Epidermal melanocyte (primary cell): ENCODE data around the gene ENTPD3.
A peak's percentile ranks its signal among the peaks of the same experiment; 100 is the strongest.
"Not testable (repeated sequence)": the region's sequence is repeated elsewhere in the genome, so short reads cannot be mapped to it uniquely, and the experiment has no call there.

ENCODE experiments used
- DNase-seq: peaks from one replicate; pipeline ENCODE4 v3.0.0; 2011; ENCODE audit warnings: low spot score; ENCODE audit not compliant: insufficient read length

ENTPD3 gene

DNA sequence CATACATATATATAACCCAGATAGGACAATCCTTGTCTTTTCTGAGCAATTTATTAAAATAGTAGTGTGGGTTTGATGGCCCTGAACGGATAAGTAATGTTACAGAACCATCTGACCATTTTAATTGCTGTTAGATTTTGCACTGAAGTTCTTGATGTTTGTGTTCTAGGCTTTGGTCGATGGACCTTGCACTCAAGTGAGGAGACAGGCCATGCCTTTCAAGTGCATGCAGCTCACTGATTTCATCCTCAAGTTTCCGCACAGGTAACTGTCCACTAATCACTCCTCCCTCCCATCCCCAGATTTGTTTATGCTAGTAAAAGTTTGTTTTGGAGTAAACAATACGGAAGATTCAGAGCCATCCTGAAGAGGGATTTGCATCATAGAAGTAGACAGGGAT, 71.5 kb downstream of the ENTPD3 start:
- no peak for DNase-seq

DNA sequence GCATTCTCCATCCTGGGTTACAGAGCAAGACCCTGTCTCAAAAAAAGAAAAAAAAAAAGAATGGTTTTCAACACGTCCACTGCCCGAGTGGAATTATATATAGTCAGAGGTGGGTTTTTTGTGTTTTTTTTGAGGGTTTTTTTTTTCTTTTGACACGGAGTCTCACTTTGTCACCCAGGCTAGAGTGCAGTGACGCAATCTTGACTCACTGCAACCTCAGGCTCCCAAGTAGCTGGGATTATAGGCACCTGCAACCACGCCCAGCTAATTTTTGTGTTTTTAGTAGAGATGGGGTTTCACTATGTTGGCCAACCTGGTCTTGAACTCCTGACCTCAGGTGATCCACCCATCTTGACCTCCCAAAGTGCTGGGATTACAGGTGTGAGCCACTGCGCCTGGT, 73.5 kb downstream of the ENTPD3 start:
- not testable (repeated sequence) for DNase-seq

DNA sequence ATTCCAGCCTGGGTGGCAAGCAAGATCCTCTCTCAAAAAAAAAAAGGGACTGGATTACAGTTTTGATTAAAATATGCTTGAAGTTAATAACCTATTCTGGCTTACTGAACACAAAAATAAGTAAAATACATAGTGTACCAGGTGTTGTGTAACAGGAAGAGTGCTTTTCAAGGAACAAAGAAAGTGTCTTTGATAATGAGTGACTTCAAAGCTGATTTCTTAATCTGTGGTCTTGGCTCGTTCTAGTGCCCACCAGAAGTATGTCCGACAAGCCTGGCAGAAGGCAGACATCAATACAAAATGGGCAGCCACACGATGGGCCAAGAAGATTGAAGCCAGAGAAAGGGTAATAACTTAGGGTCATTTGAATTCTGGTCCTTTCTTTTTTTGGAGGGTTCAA, 74.2 kb downstream of the ENTPD3 start:
- DNase-seq, result no peak

DNA sequence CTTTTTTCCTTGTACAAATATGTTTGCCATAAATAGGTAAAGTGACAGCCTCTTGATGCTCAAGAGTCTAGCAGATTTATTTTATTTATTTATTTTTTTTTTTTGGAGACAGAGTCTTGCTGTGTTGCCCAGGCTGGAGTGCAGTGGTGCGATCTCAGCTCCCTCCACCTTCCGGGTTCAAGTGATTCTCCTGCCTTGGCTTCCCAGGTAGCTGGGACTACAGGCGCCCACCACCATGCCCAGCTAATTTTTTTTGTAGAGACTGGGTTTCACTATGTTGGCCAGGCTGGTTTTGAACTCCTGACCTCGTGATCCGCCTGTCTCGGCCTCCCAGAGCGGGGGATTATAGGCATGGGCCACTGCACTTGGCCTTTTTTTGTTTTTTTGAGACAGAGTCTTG, 75.9 kb downstream of the ENTPD3 start:
- DNase-seq, result not testable (repeated sequence)

DNA sequence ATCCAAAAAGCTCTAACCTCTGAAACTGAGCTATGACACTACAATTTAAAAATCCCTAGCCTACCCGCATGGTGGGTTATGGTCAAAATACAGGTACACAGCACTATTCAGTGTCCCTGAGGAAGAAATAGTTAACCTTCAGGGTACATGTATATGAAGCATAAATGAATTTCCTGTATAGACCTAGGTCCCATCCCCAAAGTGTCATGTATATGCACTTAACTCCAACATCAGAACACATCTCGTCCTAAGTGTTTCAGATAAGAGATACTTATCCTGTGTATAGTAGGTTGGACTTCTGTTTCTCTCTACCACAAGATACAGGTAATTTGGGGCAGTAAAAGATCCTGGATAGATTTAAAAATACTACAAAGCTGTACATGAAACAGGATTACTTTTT, 76.6 kb downstream of the ENTPD3 start:
- no peak for DNase-seq

DNA sequence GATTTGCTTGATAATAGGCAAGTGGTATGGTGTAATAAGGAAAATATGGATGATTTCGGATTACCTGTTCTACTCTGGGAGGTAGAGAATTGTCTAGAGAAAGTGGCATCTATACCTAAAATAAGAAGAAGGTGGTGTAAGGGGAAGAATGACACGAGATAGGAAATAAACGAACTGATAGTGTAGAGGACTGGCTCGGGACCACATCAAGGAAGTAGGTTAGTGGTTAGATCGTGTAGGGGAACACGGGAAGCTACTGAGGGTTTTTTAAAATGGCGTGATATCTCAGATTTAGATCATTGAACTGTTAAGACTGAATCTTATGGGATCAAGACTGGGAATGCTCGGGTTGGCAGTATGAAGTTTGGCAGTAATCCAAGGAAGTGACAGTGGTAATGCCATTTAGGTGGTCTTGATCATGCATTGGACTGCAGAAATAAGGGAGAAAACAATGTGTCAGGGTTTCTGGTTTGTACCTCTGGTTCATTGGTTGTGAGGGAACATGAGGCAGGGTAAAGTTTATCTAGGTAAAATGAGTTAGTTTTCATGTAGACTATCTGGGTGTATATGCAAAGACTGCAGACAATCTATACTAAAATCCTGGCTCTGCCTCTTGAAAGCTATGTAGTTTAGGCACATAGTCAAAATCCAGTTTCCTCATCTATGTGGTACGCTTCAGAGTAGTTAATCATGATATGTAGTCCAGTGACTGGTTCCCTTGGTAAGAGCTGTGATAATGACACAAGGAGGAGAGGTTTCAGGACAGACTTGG, 77.5 kb downstream of the ENTPD3 start:
- DNase-seq, result no peak

DNA sequence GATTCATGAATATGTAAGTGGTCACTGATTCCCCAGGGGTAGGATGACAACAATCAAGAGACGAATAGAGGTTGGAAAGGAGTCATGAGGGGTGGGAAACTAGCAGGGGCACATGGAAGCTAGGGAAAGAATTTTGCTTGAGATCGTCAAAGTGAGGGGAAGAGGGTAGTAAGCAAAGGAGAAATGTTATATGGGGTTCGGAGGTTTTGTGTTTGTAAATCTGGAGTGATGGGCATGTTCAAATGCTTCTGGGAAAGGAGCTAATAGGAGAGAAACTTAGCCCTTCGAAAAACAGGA, 78.1 kb downstream of the ENTPD3 start:
- no peak for DNase-seq

DNA sequence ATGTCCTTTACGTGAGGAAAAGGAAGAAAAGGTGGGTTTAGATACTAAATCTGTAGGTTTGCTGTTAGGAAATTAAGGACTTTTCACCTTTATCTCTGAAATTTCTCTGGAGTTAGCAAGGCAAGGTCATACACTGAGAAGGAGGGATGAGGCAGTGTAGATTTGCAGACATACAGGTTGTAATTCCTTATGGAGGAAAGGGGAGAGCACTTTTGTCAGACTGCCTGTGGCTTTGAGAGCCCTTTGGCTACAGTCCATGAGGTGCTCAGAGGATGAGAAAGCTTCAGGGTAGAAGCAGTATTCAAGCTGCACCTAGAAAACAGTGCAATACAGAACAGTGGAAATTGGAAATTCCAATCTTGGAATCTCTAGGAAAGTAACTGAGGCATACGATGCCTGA, 78.5 kb downstream of the ENTPD3 start:
- DNase-seq, result no peak

DNA sequence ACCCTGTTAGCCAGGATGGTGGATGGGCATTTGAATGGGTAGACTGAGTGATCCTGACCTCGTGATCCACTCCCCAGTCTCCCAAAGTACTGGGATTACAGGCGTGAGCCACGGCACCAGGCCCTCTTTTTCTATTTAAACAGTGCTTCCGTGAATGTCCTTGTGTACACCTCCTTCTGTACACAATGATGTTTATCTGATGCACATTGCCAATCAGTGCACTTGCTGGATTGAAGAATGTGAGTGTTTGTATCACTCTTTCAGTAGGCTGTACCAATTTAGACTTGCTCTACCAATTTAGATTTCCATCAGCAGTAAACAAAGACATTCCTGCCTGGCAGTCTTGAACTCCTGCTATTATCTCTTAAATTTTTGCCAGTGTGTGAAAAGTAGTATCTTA, 81.0 kb downstream of the ENTPD3 start:
- DNase-seq, result no peak

DNA sequence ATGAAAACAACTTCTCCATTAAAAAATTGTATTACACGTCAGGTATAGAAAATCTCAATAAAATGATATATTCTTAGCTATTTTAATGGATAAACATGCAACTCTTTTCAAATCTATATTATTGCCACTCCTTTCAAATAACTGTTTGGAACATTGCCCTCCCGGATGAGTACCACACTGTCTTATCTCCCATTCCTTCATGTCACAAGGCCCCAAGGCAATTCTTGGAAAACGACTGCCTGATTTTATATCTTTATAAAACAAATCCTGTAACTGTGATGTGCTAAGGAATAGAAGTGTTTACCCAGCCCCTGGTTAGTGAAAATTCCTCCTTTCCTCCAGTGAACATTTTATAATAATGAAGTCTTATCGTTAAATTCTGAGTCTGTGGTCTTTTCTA, 83.7 kb downstream of the ENTPD3 start:
- no peak for DNase-seq

DNA sequence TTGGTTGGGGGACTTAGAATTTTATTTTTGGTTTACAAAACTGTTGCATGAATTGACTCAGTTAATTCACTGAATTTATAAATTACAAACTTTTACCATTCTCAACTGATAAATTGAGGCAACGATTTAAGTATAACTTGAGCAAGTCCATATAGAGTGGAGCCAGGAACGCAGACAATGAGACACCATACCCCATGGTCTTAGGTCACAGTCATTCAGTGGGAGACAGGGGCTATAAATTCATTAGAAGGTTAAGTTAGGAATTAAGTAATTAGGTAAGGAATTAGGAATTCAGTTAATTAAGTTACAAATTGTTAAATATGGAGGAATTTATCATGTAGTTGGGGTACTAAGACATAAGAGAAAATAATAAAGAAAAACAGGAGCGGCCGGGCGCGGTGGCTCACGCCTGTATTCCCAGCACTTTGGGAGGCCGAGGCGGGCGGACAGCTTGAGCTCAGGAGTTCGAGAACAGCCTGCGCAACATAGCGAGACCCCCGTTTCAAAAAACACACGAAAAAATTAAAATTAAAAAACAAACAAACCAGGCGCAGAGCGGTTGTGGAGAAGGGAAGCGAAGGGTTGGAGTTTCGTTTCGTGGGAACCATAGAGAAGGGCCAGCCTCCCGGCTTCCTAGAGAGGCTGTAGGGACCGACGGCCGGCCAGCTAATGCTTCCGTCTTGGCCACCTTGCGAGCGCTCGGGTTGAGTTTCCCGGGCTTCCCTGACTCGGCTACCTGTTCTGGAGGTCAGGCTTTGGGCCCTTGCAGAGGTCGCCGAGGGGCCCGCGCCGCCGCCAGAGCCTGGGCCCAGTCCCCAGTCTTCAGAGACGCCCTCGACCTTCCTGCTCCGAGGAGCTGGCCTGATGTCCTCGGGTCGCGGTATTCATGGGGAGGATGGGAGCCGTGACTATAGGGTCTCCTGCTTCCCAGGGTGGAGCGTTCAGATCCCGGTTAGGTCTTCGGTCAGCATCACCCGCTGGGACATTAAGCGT, 89.8 kb downstream of the ENTPD3 start, which contains the start of gene ZNF619:
Gene ZNF619, plus strand, starts transcription at position 645 of the 993 bp plus-strand sequence. CDS start 858 bp downstream, outside the sequence.
- DNase-seq, result peak; percentile 66

DNA sequence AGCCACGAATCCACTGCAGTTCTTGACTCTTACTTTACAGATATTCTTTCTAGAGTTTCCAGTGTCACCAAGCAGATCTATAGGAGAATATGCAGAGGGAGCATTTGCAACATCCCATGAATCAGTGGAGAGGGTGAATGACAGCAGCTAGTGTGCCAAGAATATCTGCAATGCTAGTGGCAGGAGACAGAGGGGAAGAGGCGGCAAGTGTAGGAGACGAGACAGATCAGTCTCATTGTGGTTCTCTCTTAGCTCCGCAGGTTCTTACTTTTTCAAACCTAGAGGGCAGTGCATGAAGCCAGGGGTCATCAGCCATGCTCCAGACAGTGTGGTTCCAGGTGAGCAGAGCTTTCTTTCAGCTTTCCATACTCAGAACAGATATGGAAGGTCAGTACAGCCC, 90.7 kb downstream of the ENTPD3 start:
- no peak for DNase-seq
